GM12878 (cell line): ENCODE results near the gene RUNX3. TPM values are rescaled to one million over a fixed set of nuclear protein-coding genes. Genes with fewer than 3 reads are reported as not detected.

Experiments
- ASH2L ChIP-seq: fragments of 300-600, 200-600 bp; sonication (generic); IDR thresholded peaks from 2 replicates; pipeline ENCODE4 v1.6.1; 2017; ENCODE audit warnings: low read depth, mild to moderate bottlenecking, borderline replicate concordance
- BRCA1 ChIP-seq: IDR thresholded peaks from 2 replicates; pipeline ENCODE4 v1.6.1; 2011; ENCODE audit warnings: low read depth, low read length, improper control_type of control experiment
- CUX1 ChIP-seq: IDR thresholded peaks from 2 replicates; pipeline ENCODE4 v1.6.1; 2012; ENCODE audit warnings: improper control_type of control experiment, low read depth, low read length; ENCODE audit not compliant: insufficient replicate concordance
- IKZF1 ChIP-seq: fragments of 450-650 bp; conservative IDR thresholded peaks from 2 replicates; pipeline ENCODE4 v1.6.1; 2017; ENCODE audit warnings: antibody characterized with exemption, mild to moderate bottlenecking
- PAX5 ChIP-seq: IDR thresholded peaks from 2 replicates; pipeline ENCODE4 v1.6.1; 2011; ENCODE audit warnings: low read depth, low read length, borderline replicate concordance
- RBBP5 ChIP-seq: fragments of 200-600 bp; sonication (generic); conservative IDR thresholded peaks from 2 replicates; pipeline ENCODE4 v1.6.1; 2016
- SKIL ChIP-seq: fragments of 450-650 bp; IDR thresholded peaks from 2 replicates; pipeline ENCODE4 v1.6.1; 2017; ENCODE audit warnings: mild to moderate bottlenecking, low read depth, inconsistent platforms; ENCODE audit not compliant: poor library complexity, severe bottlenecking
- SMARCA5 ChIP-seq: fragments of 450-650 bp; IDR thresholded peaks from 2 replicates; pipeline ENCODE4 v1.6.1; 2017; ENCODE audit warnings: mild to moderate bottlenecking
- TCF3 ChIP-seq: IDR thresholded peaks from 2 replicates; pipeline ENCODE4 v1.6.1; 2012; ENCODE audit warnings: low read depth, mild to moderate bottlenecking, low read length, borderline replicate concordance; ENCODE audit not compliant: insufficient read depth
- USF2 ChIP-seq: IDR thresholded peaks from 2 replicates; pipeline ENCODE4 v1.6.1; 2011; ENCODE audit warnings: low read depth, low read length, improper control_type of control experiment, borderline replicate concordance
- polyA plus RNA-seq, 11 experiments: library from polyadenylated mRNA; depleted of rRNA in 4 of 11; unstranded in 6 of 11; stranded (reverse) in 5 of 11; fragments of >200 nt; fragmentation: Nextera tagmentation in 4 of 11; fragmentation: Illumina TruSeq in 1 of 11; extraction: Ambion mirVana in 4 of 11; extraction: Trizol in 1 of 11; gene quantifications; 1 replicate in 1 of 11; 2 replicates in 10 of 11; pipeline versions ENCODE4 v1.2.1 to v1.2.3, GENCODE V29; 2011 to 2016; ENCODE audit warnings: inconsistent platforms in 2 of 11, missing spikeins in 2 of 11, low read depth in 1 of 11
- total RNA-seq, 4 experiments: library from RNA; depleted of rRNA in 3 of 4; stranded (reverse); fragments of >200 nt in 3 of 4; fragmentation: Illumina TruSeq in 1 of 4; extraction: Trizol in 1 of 4; gene quantifications; 2 replicates each; pipeline versions ENCODE4 v1.2.1 to v1.2.3, GENCODE V29; 2013 to 2021
- TF ChIP-seq, protein P1 (sequence below): fragments of 450-650 bp; IDR thresholded peaks from 2 replicates; pipeline ENCODE4 v1.6.1; 2017; ENCODE audit warnings: mild to moderate bottlenecking, moderate library complexity

RUNX3 gene
- total and polyA plus RNA-seq, 10 of the 15 experiments (the other 5 are each of a cell fraction or from before 2014, with no cell fraction given): 19.0 to 151 (median 31.4) TPM

DNA sequence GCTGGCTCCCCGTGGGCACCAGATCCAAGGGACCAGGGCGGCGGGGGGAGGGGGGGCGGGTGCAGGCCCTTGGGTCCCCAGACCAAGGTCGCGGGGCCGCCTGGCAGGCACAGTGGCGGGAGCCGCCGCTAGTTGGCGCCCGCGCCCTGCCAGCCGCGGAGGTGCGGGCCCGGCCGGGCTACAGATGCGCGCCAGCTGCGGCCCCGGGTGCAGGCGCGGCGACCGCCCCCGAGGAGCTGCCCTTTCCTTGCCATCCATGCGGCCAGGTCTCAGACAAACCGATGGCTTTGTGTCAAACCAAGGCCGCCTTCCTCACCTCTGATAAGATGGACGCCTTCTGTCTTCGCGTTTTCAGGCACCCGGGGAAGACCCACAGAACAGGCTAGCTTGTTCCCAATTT lies 2.2 kb upstream of the RUNX3 start (continued):
- TF ChIP-seq CUX1 (no peak), PAX5 (no peak), ASH2L (no peak), IKZF1 (peak; percentile 49), TCF3 (peak; percentile 90), SKIL (no peak), USF2 (no peak), SMARCA5 (peak; percentile 86; the same call in 1 of the 2 replicates), BRCA1 (no peak), RBBP5 (no peak)
- TF ChIP-seq, protein P1, sequence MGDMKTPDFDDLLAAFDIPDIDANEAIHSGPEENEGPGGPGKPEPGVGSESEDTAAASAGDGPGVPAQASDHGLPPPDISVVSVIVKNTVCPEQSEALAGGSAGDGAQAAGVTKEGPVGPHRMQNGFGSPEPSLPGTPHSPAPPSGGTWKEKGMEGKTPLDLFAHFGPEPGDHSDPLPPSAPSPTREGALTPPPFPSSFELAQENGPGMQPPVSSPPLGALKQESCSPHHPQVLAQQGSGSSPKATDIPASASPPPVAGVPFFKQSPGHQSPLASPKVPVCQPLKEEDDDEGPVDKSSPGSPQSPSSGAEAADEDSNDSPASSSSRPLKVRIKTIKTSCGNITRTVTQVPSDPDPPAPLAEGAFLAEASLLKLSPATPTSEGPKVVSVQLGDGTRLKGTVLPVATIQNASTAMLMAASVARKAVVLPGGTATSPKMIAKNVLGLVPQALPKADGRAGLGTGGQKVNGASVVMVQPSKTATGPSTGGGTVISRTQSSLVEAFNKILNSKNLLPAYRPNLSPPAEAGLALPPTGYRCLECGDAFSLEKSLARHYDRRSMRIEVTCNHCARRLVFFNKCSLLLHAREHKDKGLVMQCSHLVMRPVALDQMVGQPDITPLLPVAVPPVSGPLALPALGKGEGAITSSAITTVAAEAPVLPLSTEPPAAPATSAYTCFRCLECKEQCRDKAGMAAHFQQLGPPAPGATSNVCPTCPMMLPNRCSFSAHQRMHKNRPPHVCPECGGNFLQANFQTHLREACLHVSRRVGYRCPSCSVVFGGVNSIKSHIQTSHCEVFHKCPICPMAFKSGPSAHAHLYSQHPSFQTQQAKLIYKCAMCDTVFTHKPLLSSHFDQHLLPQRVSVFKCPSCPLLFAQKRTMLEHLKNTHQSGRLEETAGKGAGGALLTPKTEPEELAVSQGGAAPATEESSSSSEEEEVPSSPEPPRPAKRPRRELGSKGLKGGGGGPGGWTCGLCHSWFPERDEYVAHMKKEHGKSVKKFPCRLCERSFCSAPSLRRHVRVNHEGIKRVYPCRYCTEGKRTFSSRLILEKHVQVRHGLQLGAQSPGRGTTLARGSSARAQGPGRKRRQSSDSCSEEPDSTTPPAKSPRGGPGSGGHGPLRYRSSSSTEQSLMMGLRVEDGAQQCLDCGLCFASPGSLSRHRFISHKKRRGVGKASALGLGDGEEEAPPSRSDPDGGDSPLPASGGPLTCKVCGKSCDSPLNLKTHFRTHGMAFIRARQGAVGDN: peak; percentile 68; the same call in 1 of the 2 replicates
- TF ChIP-seq, all 136 proteins: peak for 15
